BLaER1 (cell line): ENCODE data around the gene GUCA1A.

Experiments used
- H3K27ac ChIP-seq: shearing (Covaris generic); formaldehyde crosslinking; 2 replicates; pipeline ENCODE4 v1.8.1; 2022
- H3K27me3 ChIP-seq: shearing (Covaris generic); formaldehyde crosslinking; 2 replicates; pipeline ENCODE4 v1.8.1; 2022
- H3K36me3 ChIP-seq: shearing (Covaris generic); formaldehyde crosslinking; 2 replicates; pipeline ENCODE4 v1.8.1; 2022
- H3K4me1 ChIP-seq: shearing (Covaris generic); formaldehyde crosslinking; 2 replicates; pipeline ENCODE4 v1.8.1; 2022
- H3K4me2 ChIP-seq: shearing (Covaris generic); formaldehyde crosslinking; 2 replicates; pipeline ENCODE4 v1.8.1; 2022
- H3K4me3 ChIP-seq: shearing (Covaris generic); formaldehyde crosslinking; 2 replicates; pipeline ENCODE4 v1.8.1; 2022
- H3K9ac ChIP-seq: shearing (Covaris generic); formaldehyde crosslinking; 2 replicates; pipeline ENCODE4 v1.8.1; 2022
- H3K9me3 ChIP-seq: shearing (Covaris generic); formaldehyde crosslinking; 2 replicates; pipeline ENCODE4 v1.8.1; 2022
- H4K20me1 ChIP-seq: shearing (Covaris generic); formaldehyde crosslinking; 2 replicates; pipeline ENCODE4 v1.8.1; 2022
- Cebpa-rat ChIP-seq: shearing (Covaris generic); IDR thresholded peaks from 2 replicates; pipeline ENCODE4 v1.8.1; 2022

Gene GUCA1A

DNA sequence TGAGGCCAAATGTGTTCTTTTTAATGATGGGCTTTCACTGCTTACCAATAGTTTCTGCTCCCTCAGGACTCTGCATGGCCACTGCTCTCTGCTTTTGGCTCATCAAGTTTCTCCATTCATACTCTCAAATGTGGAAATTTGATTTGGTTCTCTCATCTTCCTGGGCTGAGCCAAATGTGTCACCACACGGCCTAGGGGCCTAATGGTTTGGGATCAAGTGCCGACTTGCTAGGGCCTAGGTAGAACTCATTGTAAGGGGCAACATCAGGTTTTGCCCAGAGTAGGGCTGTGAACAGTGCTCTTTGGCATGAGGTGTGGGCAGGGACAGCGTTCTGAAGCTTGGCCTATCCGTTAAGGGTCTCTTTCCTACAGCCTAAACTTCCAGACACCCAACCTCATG, 48.4 kb downstream of the GUCA1A start:
- Histone ChIP-seq H3K27ac (no peak overlapping the region), H3K4me3 (no peak overlapping the region), H3K4me1 (peaks cover 6% of the 10 kb centered on the region), H3K9me3 (no peaks in the 10 kb centered on the region), H3K4me2 (no peak overlapping the region), H3K36me3 (peaks cover 4% of the 10 kb centered on the region; the same call in 1 of the 2 replicates), H4K20me1 (no peaks in the 10 kb centered on the region), H3K27me3 (no peaks in the 10 kb centered on the region), H3K9ac (no peak overlapping the region)
- no peak for TF ChIP-seq Cebpa-rat

DNA sequence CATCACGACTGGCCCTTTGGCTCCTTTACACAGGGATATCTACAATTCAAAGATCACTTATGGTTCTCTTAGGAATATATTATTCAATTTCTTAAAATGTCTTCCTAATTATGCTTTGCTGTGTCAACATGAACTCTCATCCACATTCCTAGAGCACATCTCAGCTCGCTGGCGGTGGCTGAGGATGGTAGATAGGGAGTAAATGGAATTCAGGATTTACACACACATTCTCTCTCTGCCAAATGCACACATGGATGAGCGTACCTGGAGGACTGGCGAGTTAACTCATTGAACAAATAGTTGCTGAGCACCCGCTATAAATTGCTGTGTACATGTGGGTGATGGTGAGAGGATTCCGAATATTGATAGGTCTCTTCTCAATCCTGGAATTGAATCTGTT, 49.3 kb downstream of the GUCA1A start:
- Histone ChIP-seq H3K4me2 (no peak overlapping the region), H3K4me3 (no peak overlapping the region), H3K36me3 (peaks cover 13% of the 10 kb centered on the region), H3K9ac (no peak overlapping the region), H3K4me1 (no peaks in the 10 kb centered on the region), H3K27me3 (no peaks in the 10 kb centered on the region), H4K20me1 (no peaks in the 10 kb centered on the region), H3K9me3 (no peaks in the 10 kb centered on the region), H3K27ac (no peak overlapping the region)
- TF ChIP-seq Cebpa-rat = no peak

DNA sequence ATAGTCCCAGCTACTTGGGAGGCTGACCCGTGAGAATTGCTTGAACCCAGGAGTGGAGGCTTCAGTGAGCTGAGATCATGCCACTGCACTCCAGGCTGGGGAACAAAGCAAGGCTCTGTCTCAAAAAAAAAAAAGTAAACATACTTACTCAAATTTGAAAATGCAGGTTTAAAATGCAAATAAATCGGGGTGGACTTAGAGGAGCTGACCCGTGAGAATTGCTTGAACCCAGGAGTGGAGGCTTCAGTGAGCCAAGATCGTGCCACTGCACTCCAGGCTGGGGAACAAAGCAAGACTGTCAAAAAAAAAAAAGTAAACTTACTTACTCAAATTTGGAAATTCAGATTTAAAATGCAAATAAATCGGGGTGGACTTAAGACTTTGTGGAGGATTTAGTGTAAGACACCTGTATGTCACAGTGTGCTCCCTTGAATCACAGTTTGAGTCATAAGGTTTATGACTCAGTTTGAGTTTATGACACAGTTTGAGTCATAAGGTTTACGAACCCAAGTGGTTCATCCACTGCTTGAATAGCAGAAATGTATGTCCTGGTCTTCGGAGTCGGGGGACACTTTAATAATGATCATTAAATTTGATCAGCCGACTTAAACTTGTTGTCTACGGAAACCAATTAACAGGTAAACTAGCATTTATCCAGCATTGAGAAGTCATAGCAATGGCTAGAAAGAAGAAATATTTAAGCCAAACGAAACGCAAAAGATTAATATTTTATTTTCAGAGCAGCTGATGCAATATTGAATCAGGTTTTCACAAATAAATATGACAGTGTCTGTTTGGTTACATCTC, 51.3 kb downstream of the GUCA1A start:
- Histone ChIP-seq H3K9me3 (no peaks in the 10 kb centered on the region), H3K27me3 (no peaks in the 10 kb centered on the region), H3K4me3 (no peak overlapping the region), H3K36me3 (peaks cover 33% of the 10 kb centered on the region), H4K20me1 (no peaks in the 10 kb centered on the region), H3K4me1 (no peaks in the 10 kb centered on the region), H3K27ac (no peak overlapping the region), H3K4me2 (no peak overlapping the region), H3K9ac (no peak overlapping the region)
- no peak for TF ChIP-seq Cebpa-rat

DNA sequence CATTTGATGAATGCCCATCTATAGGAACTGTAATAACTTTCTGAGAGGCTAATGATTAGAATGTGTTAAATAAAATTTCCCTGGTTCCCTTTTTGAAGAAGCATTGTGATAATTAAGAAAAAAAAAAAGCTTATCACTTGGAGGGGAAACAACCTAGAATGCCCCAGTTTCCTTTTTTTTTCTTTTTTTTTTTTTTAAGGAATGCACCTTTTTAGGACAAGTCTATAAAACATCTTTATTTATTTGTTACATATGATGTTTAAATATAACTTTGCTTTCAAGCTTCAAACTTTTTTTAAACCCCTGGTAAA, 51.8 kb downstream of the GUCA1A start:
- Histone ChIP-seq H3K9me3 (no peaks in the 10 kb centered on the region), H3K27me3 (no peaks in the 10 kb centered on the region), H3K4me3 (no peak overlapping the region), H3K4me1 (no peaks in the 10 kb centered on the region), H3K36me3 (peaks cover 39% of the 10 kb centered on the region), H3K4me2 (no peak overlapping the region), H3K27ac (no peak overlapping the region), H4K20me1 (no peaks in the 10 kb centered on the region), H3K9ac (no peak overlapping the region)
- TF ChIP-seq Cebpa-rat = no peak

DNA sequence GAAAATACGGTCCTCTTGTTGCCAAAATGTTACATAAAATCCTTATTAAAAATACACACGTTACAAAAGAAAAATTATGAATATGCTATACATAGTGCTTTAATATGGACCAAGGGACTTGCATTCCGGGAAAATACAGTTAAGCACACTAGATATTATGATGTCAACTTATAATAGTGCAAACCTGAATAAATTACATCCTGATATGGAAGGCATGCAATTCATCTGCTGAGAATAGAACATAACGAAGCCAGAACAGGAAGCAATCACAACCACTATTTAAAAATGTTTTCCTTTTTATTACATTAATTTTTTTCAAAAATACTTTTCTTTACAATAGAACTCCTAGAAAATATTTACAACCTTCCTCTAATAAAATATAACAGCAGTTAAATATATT, 52.3 kb downstream of the GUCA1A start:
- Histone ChIP-seq H3K27ac (no peak overlapping the region), H3K36me3 (peaks cover 43% of the 10 kb centered on the region), H4K20me1 (no peaks in the 10 kb centered on the region), H3K27me3 (no peaks in the 10 kb centered on the region), H3K4me2 (no peak overlapping the region), H3K4me3 (no peak overlapping the region), H3K4me1 (no peaks in the 10 kb centered on the region), H3K9me3 (no peaks in the 10 kb centered on the region), H3K9ac (no peak overlapping the region)
- no peak for TF ChIP-seq Cebpa-rat

DNA sequence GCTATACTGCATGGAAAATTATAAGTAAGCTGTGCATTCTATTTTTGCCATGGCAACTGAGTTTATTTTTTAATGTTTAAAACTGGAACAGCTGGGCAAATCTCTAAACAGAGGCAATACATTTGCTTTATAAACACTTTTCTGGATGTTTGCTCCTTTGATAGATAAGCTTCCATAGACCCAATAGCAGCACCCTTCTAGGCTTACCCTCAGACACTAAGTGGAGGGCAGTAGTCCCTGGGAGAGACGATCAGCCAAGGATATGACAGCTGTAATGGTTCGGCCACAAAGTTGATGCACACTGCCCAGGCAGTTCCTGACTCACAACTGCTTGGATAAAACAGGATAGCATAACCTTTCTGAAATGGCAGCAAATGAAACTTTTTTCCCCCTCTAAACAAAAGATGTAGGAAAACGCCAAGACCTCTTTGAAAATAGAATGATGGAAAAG, 53.0 kb downstream of the GUCA1A start:
- Histone ChIP-seq H3K4me1 (no peaks in the 10 kb centered on the region), H3K27ac (no peak overlapping the region), H3K36me3 (peaks cover 51% of the 10 kb centered on the region), H3K9ac (no peak overlapping the region), H3K27me3 (no peaks in the 10 kb centered on the region), H3K9me3 (no peaks in the 10 kb centered on the region), H4K20me1 (no peaks in the 10 kb centered on the region), H3K4me3 (no peak overlapping the region), H3K4me2 (no peak overlapping the region)
- TF ChIP-seq Cebpa-rat = no peak

DNA sequence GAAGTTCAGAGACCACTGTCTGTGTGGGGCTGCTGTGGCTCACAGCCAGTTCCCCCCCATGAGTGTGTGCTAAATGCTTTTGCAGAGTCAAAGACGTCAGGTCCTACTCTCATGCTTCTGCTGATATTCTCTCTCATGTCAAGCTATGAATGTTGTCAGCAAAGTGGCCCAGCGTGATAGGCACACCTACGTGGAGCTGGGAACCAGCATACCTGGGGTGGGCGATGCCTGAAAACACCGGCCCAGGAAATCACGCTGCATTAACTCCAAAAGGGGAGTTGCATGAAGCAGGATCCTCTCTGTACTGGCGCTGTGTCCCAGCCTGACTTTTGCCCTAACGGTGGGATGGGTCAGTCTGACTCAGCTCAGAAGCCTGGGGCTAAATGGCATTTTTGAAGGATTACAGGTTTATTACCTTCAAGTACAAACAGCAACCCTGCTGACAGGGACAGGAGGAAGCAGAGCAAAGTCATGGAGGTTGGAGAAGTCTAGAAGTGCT, 53.5 kb downstream of the GUCA1A start:
- Histone ChIP-seq H3K4me1 (no peaks in the 10 kb centered on the region), H3K27me3 (no peaks in the 10 kb centered on the region), H3K4me2 (no peak overlapping the region), H3K4me3 (no peak overlapping the region), H3K36me3 (peaks cover 56% of the 10 kb centered on the region), H3K27ac (no peak overlapping the region), H3K9ac (no peak overlapping the region), H4K20me1 (no peaks in the 10 kb centered on the region), H3K9me3 (no peaks in the 10 kb centered on the region)
- no peak for TF ChIP-seq Cebpa-rat

DNA sequence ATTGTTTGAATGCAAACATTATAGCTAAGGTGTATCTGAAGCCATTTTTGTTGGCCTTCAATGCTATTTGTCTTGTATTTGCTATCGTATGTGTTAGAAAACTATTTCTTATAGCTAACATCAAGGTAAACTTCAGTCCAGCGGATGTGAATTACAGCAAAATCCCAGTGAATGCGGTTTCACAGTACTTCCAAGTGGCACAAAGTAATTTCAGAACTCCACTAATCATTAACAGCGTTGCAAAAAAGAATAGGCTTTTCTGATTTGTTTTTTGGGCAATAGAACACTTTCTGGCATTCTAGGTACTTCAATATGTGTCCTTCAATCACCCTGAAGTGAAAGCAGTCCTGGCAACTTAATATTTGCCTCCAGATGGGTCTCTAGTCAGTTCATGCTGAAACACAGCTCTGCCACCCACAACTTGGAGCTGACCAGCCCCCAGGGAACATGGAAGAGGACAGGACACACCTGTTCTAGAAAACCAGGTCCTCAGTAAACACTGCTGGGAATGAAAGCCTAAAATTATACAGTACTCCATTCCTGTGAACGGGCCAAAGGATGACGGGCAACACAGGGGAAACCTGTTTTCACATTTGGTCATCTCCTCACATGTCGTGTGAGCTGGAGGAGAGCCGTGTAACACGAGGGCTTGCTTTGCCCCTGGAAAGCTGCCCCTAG, 54.1 kb downstream of the GUCA1A start:
- H3K36me3 ChIP-seq = peaks cover 61% of the 10 kb centered on the region
- no peak overlapping the region for H3K4me2 ChIP-seq
- no peak overlapping the region for H3K9ac ChIP-seq
- no peak overlapping the region for H3K27ac ChIP-seq
- no peak for TF ChIP-seq Cebpa-rat
- no peaks in the 10 kb centered on the region for H3K9me3 ChIP-seq
- H3K27me3 ChIP-seq = no peaks in the 10 kb centered on the region
- H3K4me1 ChIP-seq = no peaks in the 10 kb centered on the region
- H4K20me1 ChIP-seq = no peaks in the 10 kb centered on the region
- no peak overlapping the region for H3K4me3 ChIP-seq

DNA sequence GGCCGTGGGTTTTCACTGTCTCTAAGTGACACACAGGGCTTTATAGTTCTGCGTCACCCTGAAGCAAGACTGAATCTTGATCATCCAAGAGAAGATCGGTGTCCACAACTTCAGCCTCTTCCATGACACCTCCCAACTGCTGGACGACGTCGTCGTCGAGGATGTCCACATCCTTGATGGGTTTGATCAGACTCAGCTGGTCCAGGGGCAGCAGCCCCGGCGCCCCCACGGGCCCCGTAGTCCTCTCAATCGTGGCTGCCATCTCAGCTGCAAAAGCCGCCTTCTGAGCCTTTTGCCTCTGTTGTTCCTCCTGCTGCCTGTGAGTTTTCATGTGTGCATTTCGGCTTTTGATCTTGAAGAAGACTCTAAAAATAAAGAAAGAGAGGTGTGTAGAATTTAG, 55.1 kb downstream of the GUCA1A start:
- no peak overlapping the region for H3K4me3 ChIP-seq
- no peaks in the 10 kb centered on the region for H4K20me1 ChIP-seq
- H3K27me3 ChIP-seq = no peaks in the 10 kb centered on the region
- no peak for TF ChIP-seq Cebpa-rat
- no peaks in the 10 kb centered on the region for H3K9me3 ChIP-seq
- H3K9ac ChIP-seq = no peak overlapping the region
- no peaks in the 10 kb centered on the region for H3K4me1 ChIP-seq
- no peak overlapping the region for H3K27ac ChIP-seq
- H3K36me3 ChIP-seq = peaks cover 70% of the 10 kb centered on the region
- H3K4me2 ChIP-seq = no peak overlapping the region
